Activated CD4-positive, alpha-beta T cell treated with anti-CD3 and anti-CD28 coated beads for 48 hours (primary cell): ENCODE results near the gene MCF2L2.
"Not testable (repeated sequence)": the region's sequence is repeated elsewhere in the genome, so short reads cannot be mapped to it uniquely, and the experiment has no call there.

Experiments
- DNase-seq: peaks from one replicate; pipeline ENCODE4 v3.0.0-alpha.2; 2020

MCF2L2 gene

DNA sequence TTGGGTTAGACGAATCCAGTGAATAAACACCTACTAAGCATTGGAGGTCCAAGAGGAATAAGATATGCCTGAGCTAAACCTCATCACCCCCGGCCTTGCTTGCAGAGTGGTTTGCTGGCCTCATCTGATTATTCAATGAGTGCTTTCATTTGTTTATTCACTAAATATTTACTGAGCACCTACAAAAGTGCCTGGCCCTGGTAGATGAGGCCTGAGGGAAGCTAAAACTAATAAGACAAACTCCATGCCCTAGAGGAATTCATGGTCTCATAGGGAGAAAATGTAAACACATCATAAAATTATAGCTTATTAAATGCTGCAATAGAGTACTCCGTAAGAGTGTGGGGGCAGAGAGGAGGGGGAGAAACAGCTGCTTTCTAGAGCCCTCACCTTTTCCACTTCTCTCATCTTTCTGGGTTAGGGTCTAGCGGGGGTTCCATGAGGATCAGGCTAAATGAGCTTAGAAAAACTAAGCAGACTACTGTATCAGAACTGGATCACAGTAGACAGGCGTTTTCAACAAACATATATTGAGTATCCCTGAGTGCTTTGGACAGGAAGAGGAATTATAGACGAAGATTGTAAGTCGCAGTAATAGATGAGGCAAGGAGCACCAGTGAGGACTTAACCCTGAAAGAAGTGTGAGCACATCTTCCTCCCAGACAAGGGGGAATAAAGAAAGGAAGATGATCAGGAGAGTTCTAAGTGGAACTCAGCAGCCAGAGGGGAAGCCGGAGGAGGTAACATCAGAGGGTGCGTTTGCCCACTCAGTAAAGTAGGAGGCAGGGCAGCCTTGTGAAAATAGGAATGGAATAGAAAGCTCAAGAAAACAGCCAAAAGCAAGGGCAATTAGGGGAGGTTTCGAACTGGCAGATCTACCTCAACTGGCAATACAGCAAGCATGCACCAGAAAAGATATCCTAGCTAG is 234.4 kb downstream of the MCF2L2 start:
- DNase-seq, result no peak

DNA sequence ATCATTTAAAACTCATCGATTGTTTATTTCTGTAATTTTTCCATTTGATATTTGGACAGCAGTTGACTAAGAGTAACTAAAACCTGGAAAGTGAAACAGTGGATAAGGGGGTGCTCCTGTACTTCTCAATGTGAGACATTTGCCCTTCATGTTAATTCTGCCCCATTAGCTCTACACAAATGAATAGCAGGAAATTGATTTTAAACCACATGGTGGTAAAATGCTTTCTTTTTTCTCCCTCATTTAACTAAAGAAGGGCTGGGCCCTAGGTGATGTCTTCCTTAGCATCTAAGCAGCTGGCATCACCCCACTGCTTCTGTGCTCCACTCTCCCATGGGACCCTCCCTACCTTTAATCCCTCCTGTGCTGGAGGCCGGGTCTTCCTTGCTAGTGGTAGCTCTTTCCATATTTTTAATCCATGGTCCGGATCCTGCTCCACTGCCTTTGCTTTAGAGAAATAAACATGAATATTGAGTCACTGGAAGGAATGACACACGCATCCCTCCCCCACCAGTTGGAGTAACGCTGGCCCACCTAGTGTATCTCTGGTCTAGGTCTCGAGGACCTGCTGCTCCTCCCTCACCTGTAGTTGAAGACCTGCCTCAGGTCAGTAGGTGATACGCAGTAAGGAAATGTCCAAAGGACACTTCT is 235.6 kb downstream of the MCF2L2 start:
- DNase-seq, result no peak

GRCh38 chr3:183189641-183190040 is 238.8 kb downstream of the MCF2L2 start:
- DNase-seq, result no peak

GRCh38 chr3:183188895-183189462 is 239.4 kb downstream of the MCF2L2 start:
- peak; percentile 55 for DNase-seq

- DNase-seq, result no peak
Measured at GRCh38 chr3:183185696-183186095, 242.7 kb downstream of the MCF2L2 start.

GRCh38 chr3:183182732-183183610 is 245.4 kb downstream of the MCF2L2 start:
- no peak for DNase-seq

DNA sequence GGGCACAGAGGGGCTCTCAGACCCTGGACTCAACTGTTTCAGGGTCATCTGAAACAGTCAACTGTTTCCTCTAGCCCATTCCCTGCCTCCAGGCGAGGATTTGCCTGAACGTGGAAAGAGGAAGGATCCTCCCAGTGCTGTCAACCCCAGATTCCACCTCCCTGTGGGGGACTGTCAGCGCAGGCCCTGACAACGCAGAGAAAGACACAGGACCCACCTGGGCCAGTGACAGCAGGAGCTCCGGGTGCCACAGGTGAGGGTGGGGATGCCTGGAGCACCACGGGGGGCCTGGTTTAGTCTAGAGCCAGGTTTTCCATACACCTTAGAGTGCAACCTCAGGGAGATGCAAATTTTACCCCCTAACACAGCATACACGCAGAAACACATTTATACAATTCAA is 246.3 kb downstream of the MCF2L2 start:
- no peak for DNase-seq

- DNase-seq, result no peak
Measured at GRCh38 chr3:183181606-183182005, 246.8 kb downstream of the MCF2L2 start.

GRCh38 chr3:183180784-183181295 is 247.6 kb downstream of the MCF2L2 start:
- no peak for DNase-seq

GRCh38 chr3:183180110-183180783 is 248.2 kb downstream of the MCF2L2 start:
- DNase-seq, result no peak

- not testable (repeated sequence) for DNase-seq
Measured at GRCh38 chr3:183179550-183179908, 248.9 kb downstream of the MCF2L2 start.

GRCh38 chr3:183178833-183179549 is 249.4 kb downstream of the MCF2L2 start:
- peak; percentile 74 for DNase-seq

DNA sequence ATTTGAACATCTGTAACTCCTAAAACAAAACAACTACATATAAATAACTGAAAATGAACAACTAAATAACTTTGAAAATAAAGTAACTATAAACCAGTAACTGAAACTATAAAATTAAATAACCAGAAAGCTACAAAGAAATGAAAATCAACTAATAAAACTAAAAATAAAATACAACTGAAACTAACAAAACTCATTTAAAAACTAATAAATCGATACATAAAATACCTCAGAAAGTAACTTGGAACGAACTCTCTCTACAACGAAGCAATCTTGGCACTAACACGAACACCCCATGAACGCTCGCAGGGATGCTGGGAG is 249.9 kb downstream of the MCF2L2 start:
- no peak for DNase-seq

DNA sequence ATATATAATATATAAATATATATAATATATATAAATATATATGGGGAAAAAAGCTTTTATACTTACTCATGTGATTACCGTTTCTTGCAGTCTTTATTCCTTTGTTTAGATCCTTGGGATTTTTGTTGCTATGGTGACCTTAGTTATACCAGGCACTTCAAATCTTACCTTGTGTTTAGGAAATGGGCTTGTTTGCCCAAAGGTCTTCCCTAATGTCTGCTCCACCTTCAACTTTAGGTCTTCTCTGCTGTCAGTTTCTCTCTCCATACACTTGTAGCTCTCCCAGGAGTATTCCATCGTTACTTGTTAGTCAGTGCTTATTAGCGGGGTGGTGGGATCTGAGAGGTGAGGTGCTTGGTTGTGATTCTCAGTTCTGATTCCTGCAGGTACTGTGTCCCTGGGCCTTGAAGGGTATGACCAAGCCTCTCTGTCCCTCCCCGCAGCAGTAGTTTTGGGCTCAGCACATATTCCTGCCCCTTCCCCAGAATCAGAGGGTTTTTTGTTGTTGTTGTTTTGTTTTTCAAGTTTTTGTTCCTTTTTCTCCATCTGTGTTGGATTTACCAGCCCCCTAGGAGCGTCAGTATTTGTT is 256.3 kb downstream of the MCF2L2 start:
- DNase-seq, result no peak

- DNase-seq, result not testable (repeated sequence)
Measured at GRCh38 chr3:183167975-183168374, 260.4 kb downstream of the MCF2L2 start.

- no peak for DNase-seq
Measured at GRCh38 chr3:183163563-183163962, 264.9 kb downstream of the MCF2L2 start.

DNA sequence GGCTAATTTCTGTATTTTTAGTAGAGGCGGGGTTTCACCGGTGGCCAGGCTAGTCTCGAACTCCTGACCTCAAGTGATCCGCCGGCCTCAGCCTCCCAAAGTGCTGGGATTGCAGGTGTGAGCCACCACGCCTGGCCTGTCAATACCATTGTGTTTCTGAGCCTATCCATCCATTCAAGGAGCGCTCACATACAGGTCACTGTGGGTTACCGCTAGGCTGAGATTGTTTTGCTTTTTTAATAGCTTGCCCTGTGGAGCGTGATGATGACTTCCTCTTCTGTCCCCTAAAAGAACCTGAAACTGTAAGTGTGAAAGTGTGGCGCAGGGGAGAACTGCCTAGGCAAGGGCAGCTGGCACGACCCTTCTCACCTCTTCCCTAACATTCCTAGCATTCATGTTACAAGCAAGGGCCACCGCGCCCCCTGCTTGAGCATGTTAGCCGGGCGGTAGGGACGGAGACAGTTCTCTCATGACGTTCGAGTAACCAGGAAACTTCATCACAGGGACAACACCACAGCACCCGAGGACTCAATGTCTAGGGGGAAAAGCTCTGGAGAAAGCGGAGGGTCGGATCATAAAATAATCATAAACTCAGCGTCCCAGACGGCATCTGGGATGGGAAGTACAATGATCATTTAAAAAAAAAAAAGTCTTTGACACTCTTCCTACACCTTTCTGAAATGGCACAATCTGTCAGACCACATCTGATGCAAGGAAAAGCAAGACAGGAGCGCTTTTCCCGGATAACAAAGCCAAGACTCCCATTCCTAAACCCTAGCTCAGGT is 266.7 kb downstream of the MCF2L2 start:
- no peak for DNase-seq

- no peak for DNase-seq
Measured at GRCh38 chr3:183160616-183161015, 267.8 kb downstream of the MCF2L2 start.

GRCh38 chr3:183159333-183159732 is 269.1 kb downstream of the MCF2L2 start:
- DNase-seq, result peak; percentile 23

DNA sequence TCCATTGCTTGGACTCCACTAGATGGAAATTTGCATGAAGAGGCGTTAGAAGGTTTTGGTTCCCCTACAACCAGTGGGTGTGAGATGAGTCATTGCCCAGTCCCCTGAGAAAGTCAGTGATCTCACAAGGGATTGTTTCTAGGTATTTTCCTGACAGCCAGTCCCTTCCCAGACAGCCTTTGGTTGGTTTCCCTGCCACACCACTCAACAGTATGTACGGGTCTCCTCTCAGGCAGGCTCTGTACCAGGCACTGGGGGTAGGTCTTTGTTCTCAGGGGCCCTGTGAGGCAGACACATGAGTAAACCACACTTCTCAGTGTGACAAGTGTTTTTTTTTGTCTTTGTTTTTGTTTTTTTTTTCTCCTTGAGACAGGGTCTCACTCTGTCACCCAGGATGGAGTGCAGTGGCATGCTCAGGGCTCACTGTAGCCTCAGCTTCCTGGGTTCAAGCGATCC is 269.8 kb downstream of the MCF2L2 start:
- DNase-seq, result peak; percentile 57
